HEK293 (cell line): ENCODE measurements around the gene RNF115.

Experiments used
- EGR2 ChIP-seq: fragments of 450-650 bp; formaldehyde crosslinking; IDR thresholded peaks from 2 replicates; pipeline ENCODE4 v1.5.1; 2016; ENCODE audit warnings: low read depth, missing biosample characterization, missing genetic modification characterization
- FEZF1 ChIP-seq: fragments of 450-650 bp; formaldehyde crosslinking; IDR thresholded peaks from 2 replicates; pipeline ENCODE4 v1.5.1; 2016; ENCODE audit warnings: missing biosample characterization, missing genetic modification characterization
- GLIS2 ChIP-seq: fragments of 450-650 bp; formaldehyde crosslinking; IDR thresholded peaks from 2 replicates; pipeline ENCODE4 v1.5.1; 2016; ENCODE audit warnings: missing biosample characterization, missing genetic modification characterization
- HOXC10 ChIP-seq: sonication (generic); formaldehyde crosslinking; IDR thresholded peaks from 2 replicates; pipeline ENCODE4 v1.8.1; 2023; ENCODE audit warnings: mild to moderate bottlenecking, missing genetic modification reagents
- KLF8 ChIP-seq: fragments of 450-650 bp; formaldehyde crosslinking; IDR thresholded peaks from 2 replicates; pipeline ENCODE4 v1.5.1; 2016; ENCODE audit warnings: missing biosample characterization, missing genetic modification characterization
- MYNN ChIP-seq: fragments of 450-650 bp; formaldehyde crosslinking; IDR thresholded peaks from 2 replicates; pipeline ENCODE4 v1.5.1; 2016; ENCODE audit warnings: missing biosample characterization, missing genetic modification characterization, borderline replicate concordance
- SETDB1 ChIP-seq: IDR thresholded peaks from one replicate; pipeline ENCODE4 v1.6.1; 2017; ENCODE audit warnings: mild to moderate bottlenecking, low read length, moderate library complexity, mixed read lengths; ENCODE audit not compliant: insufficient read length
- SP2 ChIP-seq: fragments of 450-650 bp; formaldehyde crosslinking; IDR thresholded peaks from 2 replicates; pipeline ENCODE4 v1.5.1; 2016; ENCODE audit warnings: missing biosample characterization, missing genetic modification characterization
- ZBTB48 ChIP-seq: fragments of 450-650 bp; formaldehyde crosslinking; IDR thresholded peaks from 2 replicates; pipeline ENCODE4 v1.5.1; 2016; ENCODE audit warnings: missing biosample characterization, missing genetic modification characterization
- ZBTB6 ChIP-seq: fragments of 450-650 bp; formaldehyde crosslinking; IDR thresholded peaks from 2 replicates; pipeline ENCODE4 v1.5.1; 2017; ENCODE audit warnings: missing biosample characterization, missing genetic modification characterization
- ZBTB7A ChIP-seq: fragments of 450-650 bp; formaldehyde crosslinking; IDR thresholded peaks from 2 replicates; pipeline ENCODE4 v1.5.1; 2016; ENCODE audit warnings: low read depth, missing biosample characterization, missing genetic modification characterization
- ZBTB8A ChIP-seq: fragments of 450-650 bp; formaldehyde crosslinking; IDR thresholded peaks from 2 replicates; pipeline ENCODE4 v1.5.1; 2016; ENCODE audit warnings: missing biosample characterization, missing genetic modification characterization
- ZNF157 ChIP-seq: fragments of 450-650 bp; formaldehyde crosslinking; IDR thresholded peaks from 2 replicates; pipeline ENCODE4 v1.5.1; 2016; ENCODE audit warnings: missing biosample characterization, missing genetic modification characterization
- ZNF202 ChIP-seq: fragments of 450-650 bp; formaldehyde crosslinking; IDR thresholded peaks from 2 replicates; pipeline ENCODE4 v1.5.1; 2016; ENCODE audit warnings: missing biosample characterization, missing genetic modification characterization, borderline replicate concordance
- ZNF223 ChIP-seq: fragments of 450-650 bp; formaldehyde crosslinking; IDR thresholded peaks from 2 replicates; pipeline ENCODE4 v1.5.1; 2016; ENCODE audit warnings: missing biosample characterization, missing genetic modification characterization
- ZNF280C ChIP-seq: fragments of 450-650 bp; formaldehyde crosslinking; IDR thresholded peaks from 2 replicates; pipeline ENCODE4 v1.5.1; 2016; ENCODE audit warnings: missing biosample characterization, missing genetic modification characterization
- ZNF280D ChIP-seq: fragments of 450-650 bp; formaldehyde crosslinking; IDR thresholded peaks from 2 replicates; pipeline ENCODE4 v1.5.1; 2016; ENCODE audit warnings: missing biosample characterization, missing genetic modification characterization
- ZNF335 ChIP-seq: fragments of 450-650 bp; formaldehyde crosslinking; conservative IDR thresholded peaks from 2 replicates; pipeline ENCODE4 v1.5.1; 2016; ENCODE audit warnings: missing biosample characterization, missing genetic modification characterization
- ZNF529 ChIP-seq: fragments of 450-650 bp; formaldehyde crosslinking; IDR thresholded peaks from 2 replicates; pipeline ENCODE4 v1.5.1; 2017; ENCODE audit warnings: missing genetic modification characterization, missing biosample characterization; ENCODE audit not compliant: insufficient replicate concordance
- ZNF560 ChIP-seq: fragments of 450-650 bp; formaldehyde crosslinking; IDR thresholded peaks from 2 replicates; pipeline ENCODE4 v1.5.1; 2017; ENCODE audit warnings: missing biosample characterization, missing genetic modification characterization, borderline replicate concordance
- ZNF571 ChIP-seq: fragments of 450-650 bp; formaldehyde crosslinking; IDR thresholded peaks from 2 replicates; pipeline ENCODE4 v1.5.0; 2017; ENCODE audit warnings: missing biosample characterization, missing genetic modification characterization
- ZNF645 ChIP-seq: fragments of 450-650 bp; formaldehyde crosslinking; IDR thresholded peaks from 2 replicates; pipeline ENCODE4; 2016; ENCODE audit warnings: missing biosample characterization, missing genetic modification characterization
- ZNF654 ChIP-seq: fragments of 450-650 bp; formaldehyde crosslinking; IDR thresholded peaks from 2 replicates; pipeline ENCODE4 v1.5.1; 2016; ENCODE audit warnings: low read depth, missing biosample characterization, missing genetic modification characterization
- ZNF658 ChIP-seq: fragments of 450-650 bp; formaldehyde crosslinking; IDR thresholded peaks from 2 replicates; pipeline ENCODE4; 2016; ENCODE audit warnings: missing biosample characterization, missing genetic modification characterization
- ZNF664 ChIP-seq: fragments of 450-650 bp; formaldehyde crosslinking; IDR thresholded peaks from 2 replicates; pipeline ENCODE4 v1.5.1; 2016; ENCODE audit warnings: missing biosample characterization, missing genetic modification characterization
- ZNF701 ChIP-seq: fragments of 450-650 bp; formaldehyde crosslinking; IDR thresholded peaks from 2 replicates; pipeline ENCODE4 v1.5.1; 2016; ENCODE audit warnings: missing biosample characterization, missing genetic modification characterization
- ZSCAN18 ChIP-seq: fragments of 450-650 bp; formaldehyde crosslinking; IDR thresholded peaks from 2 replicates; pipeline ENCODE4 v1.5.1; 2016; ENCODE audit warnings: missing biosample characterization, missing genetic modification characterization
- TF ChIP-seq, protein P1 (sequence below): fragments of 450-650 bp; formaldehyde crosslinking; IDR thresholded peaks from 2 replicates; pipeline ENCODE4 v1.5.1; 2016; ENCODE audit warnings: missing biosample characterization, missing genetic modification characterization
- TF ChIP-seq, protein P2 (sequence below): fragments of 450-650 bp; formaldehyde crosslinking; IDR thresholded peaks from 2 replicates; pipeline ENCODE4 v1.5.1; 2017; ENCODE audit warnings: missing biosample characterization, missing genetic modification characterization

Gene RNF115

DNA sequence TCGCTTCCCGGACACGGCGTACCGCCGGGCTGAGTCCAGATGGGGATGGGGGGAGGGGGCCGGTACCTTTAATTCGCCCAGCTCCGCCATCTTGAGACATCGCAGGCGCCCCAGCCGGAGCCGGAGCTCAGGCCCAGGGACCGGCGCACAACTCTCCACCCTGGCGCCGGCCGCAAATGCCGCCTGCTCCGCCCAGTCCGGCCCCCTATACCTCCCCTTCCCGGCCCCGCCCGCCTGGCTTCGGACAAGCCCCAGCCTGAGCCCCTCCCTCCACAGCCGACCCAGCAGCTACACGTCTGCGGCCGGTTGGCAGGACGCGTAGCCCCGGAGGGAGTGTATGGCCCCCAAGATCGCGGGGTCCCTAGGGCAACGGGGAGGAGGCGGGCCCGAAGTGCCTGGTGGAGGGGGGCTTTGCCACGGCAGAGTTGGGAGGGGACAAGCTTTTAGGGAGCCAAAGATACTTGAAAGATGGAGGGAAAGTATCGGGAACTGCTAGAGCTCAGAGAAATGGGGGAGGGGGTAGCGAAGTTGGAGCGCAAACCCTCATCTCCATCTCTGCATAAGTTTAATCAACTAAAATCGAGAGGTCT, 35.1 kb upstream of the RNF115 start, which contains the start of gene PIAS3 (continued):
- no peak for TF ChIP-seq FEZF1 (tag by site-specific recombination)
- TF ChIP-seq ZBTB7A (tag by site-specific recombination) = peak; percentile 80
- TF ChIP-seq ZNF654 (tag by site-specific recombination) = no peak
- TF ChIP-seq SETDB1 = no peak
- no peak for TF ChIP-seq ZNF571 (tag by site-specific recombination)
- no peak for TF ChIP-seq ZNF560 (tag by site-specific recombination)
- TF ChIP-seq, protein P1, sequence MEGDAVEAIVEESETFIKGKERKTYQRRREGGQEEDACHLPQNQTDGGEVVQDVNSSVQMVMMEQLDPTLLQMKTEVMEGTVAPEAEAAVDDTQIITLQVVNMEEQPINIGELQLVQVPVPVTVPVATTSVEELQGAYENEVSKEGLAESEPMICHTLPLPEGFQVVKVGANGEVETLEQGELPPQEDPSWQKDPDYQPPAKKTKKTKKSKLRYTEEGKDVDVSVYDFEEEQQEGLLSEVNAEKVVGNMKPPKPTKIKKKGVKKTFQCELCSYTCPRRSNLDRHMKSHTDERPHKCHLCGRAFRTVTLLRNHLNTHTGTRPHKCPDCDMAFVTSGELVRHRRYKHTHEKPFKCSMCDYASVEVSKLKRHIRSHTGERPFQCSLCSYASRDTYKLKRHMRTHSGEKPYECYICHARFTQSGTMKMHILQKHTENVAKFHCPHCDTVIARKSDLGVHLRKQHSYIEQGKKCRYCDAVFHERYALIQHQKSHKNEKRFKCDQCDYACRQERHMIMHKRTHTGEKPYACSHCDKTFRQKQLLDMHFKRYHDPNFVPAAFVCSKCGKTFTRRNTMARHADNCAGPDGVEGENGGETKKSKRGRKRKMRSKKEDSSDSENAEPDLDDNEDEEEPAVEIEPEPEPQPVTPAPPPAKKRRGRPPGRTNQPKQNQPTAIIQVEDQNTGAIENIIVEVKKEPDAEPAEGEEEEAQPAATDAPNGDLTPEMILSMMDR = no peak
- TF ChIP-seq ZBTB48 (tag by site-specific recombination) = peak; percentile 99
- TF ChIP-seq, protein P2, sequence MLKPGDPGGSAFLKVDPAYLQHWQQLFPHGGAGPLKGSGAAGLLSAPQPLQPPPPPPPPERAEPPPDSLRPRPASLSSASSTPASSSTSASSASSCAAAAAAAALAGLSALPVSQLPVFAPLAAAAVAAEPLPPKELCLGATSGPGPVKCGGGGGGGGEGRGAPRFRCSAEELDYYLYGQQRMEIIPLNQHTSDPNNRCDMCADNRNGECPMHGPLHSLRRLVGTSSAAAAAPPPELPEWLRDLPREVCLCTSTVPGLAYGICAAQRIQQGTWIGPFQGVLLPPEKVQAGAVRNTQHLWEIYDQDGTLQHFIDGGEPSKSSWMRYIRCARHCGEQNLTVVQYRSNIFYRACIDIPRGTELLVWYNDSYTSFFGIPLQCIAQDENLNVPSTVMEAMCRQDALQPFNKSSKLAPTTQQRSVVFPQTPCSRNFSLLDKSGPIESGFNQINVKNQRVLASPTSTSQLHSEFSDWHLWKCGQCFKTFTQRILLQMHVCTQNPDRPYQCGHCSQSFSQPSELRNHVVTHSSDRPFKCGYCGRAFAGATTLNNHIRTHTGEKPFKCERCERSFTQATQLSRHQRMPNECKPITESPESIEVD = no peak
- TF ChIP-seq ZNF157 = no peak
- TF ChIP-seq ZNF335 (tag by site-specific recombination) = peak; percentile 91
- peak; percentile 90 for TF ChIP-seq SP2
- TF ChIP-seq ZNF280D (tag by site-specific recombination) = no peak
- TF ChIP-seq KLF8 = peak; percentile 91
- TF ChIP-seq ZNF223 (tag by site-specific recombination) = no peak
- TF ChIP-seq ZNF280C (tag by site-specific recombination) = no peak
- TF ChIP-seq ZSCAN18 (tag by site-specific recombination) = no peak
- no peak for TF ChIP-seq ZNF529 (tag by site-specific recombination)
- TF ChIP-seq ZNF701 (tag by site-specific recombination) = no peak
- TF ChIP-seq ZBTB6 (tag by site-specific recombination) = peak; percentile 62; the same call in 1 of the 2 replicates
- TF ChIP-seq ZNF645 (tag by site-specific recombination) = no peak
- peak; percentile 94 for TF ChIP-seq GLIS2 (tag by site-specific recombination)
- no peak for TF ChIP-seq MYNN (tag by site-specific recombination)
- TF ChIP-seq ZNF658 (tag by site-specific recombination) = no peak
- TF ChIP-seq EGR2 (tag by site-specific recombination) = no peak
- TF ChIP-seq ZNF664 = no peak
- peak; percentile 54 for TF ChIP-seq ZBTB8A (tag by site-specific recombination)
- TF ChIP-seq ZNF202 = no peak
- no peak for TF ChIP-seq HOXC10 (CRISPR knock-in tag)
